Activated T-helper 17 cell treated with anti-CD3 and anti-CD28 coated beads, Interleukin-2, amount 50 U/mL, for 72 hours (primary cell): ENCODE results near the gene HEATR1. TPM values are rescaled to one million over a fixed set of nuclear protein-coding genes. Genes with fewer than 3 reads are reported as not detected.
A peak's percentile ranks its signal among the peaks of the same experiment; 100 is the strongest.
"Not testable (repeated sequence)": the region's sequence is repeated elsewhere in the genome, so short reads cannot be mapped to it uniquely, and the experiment has no call there.

Experiments
- ATAC-seq: fragments of 150-1000 bp; cut with Tn5 transposase; replicated peaks from 2 replicates; pipeline ENCODE4 v1.10.0; 2021; ENCODE audit warnings: mild to moderate bottlenecking, moderate library complexity
- H3K27ac Mint-ChIP-seq: one replicate; pipeline ENCODE4 v1.8.0; 2022; ENCODE audit warnings: mixed read lengths
- H3K27me3 Mint-ChIP-seq: one replicate; pipeline ENCODE4 v1.8.0; 2022; ENCODE audit warnings: mixed read lengths
- H3K36me3 Mint-ChIP-seq: one replicate; pipeline ENCODE4 v1.8.0; 2022; ENCODE audit warnings: low read depth, mild to moderate bottlenecking, mixed read lengths
- H3K4me1 Mint-ChIP-seq: one replicate; pipeline ENCODE4 v1.8.0; 2022; ENCODE audit warnings: mixed read lengths
- H3K4me3 Mint-ChIP-seq: one replicate; pipeline ENCODE4 v1.8.0; 2022; ENCODE audit warnings: mild to moderate bottlenecking, mixed read lengths
- H3K9me3 Mint-ChIP-seq: one replicate; pipeline ENCODE4 v1.8.0; 2022; ENCODE audit warnings: mixed read lengths
- total RNA-seq, 2 donors: library from RNA; stranded (reverse); gene quantifications; one replicate each; pipeline ENCODE4 v1.2.3, GENCODE V29; 2022

The HEATR1 gene
- total RNA-seq, 2 donors from 2014 or later, result 37.8 to 85.9 TPM

GRCh38 chr1:236520445-236521005 lies 83.8 kb downstream of the HEATR1 start:
- Mint-ChIP-seq H3K27me3 (no peaks in the 10 kb centered on the region), H3K36me3 (peaks cover 25% of the 10 kb centered on the region), H3K4me3 (no peak overlapping the region), H3K9me3 (no peaks in the 10 kb centered on the region), H3K4me1 (peaks cover 32% of the 10 kb centered on the region), H3K27ac (peak overlapping the region; percentile 5)
- no peak for ATAC-seq

GRCh38 chr1:236518322-236518721 lies 86.0 kb downstream of the HEATR1 start:
- Mint-ChIP-seq H3K9me3 (no peaks in the 10 kb centered on the region), H3K27ac (peak overlapping the region; percentile 7), H3K4me3 (peak overlapping the region; percentile 78), H3K36me3 (peaks cover 4% of the 10 kb centered on the region), H3K4me1 (peaks cover 36% of the 10 kb centered on the region), H3K27me3 (no peaks in the 10 kb centered on the region)
- ATAC-seq, result no peak

GRCh38 chr1:236516929-236517704 lies 87.2 kb downstream of the HEATR1 start:
- no peaks in the 10 kb centered on the region for H3K36me3 Mint-ChIP-seq
- ATAC-seq, result peak; percentile 84
- peak overlapping the region; percentile 78 for H3K4me3 Mint-ChIP-seq
- H3K9me3 Mint-ChIP-seq, result no peaks in the 10 kb centered on the region
- H3K27me3 Mint-ChIP-seq, result no peaks in the 10 kb centered on the region
- peak overlapping the region; percentile 89 for H3K27ac Mint-ChIP-seq
- H3K4me1 Mint-ChIP-seq, result peaks cover 31% of the 10 kb centered on the region

- Mint-ChIP-seq H3K4me3 (peak overlapping the region; percentile 78), H3K9me3 (no peaks in the 10 kb centered on the region), H3K36me3 (no peaks in the 10 kb centered on the region), H3K27ac (peak overlapping the region; percentile 89), H3K4me1 (peaks cover 31% of the 10 kb centered on the region), H3K27me3 (no peaks in the 10 kb centered on the region)
- ATAC-seq, result no peak
These were observed 88.8 kb downstream of the HEATR1 start for GRCh38 chr1:236515443-236515958.

- Mint-ChIP-seq H3K36me3 (no peaks in the 10 kb centered on the region), H3K27me3 (no peaks in the 10 kb centered on the region), H3K9me3 (no peaks in the 10 kb centered on the region), H3K4me3 (peak overlapping the region; percentile 78), H3K27ac (peak overlapping the region; percentile 45), H3K4me1 (peaks cover 33% of the 10 kb centered on the region)
- no peak for ATAC-seq
These were observed 89.4 kb downstream of the HEATR1 start for GRCh38 chr1:236514703-236515442.

- Mint-ChIP-seq H3K27me3 (no peaks in the 10 kb centered on the region), H3K36me3 (no peaks in the 10 kb centered on the region), H3K4me3 (no peak overlapping the region), H3K4me1 (peaks cover 41% of the 10 kb centered on the region), H3K27ac (no peak overlapping the region), H3K9me3 (no peaks in the 10 kb centered on the region)
- ATAC-seq, result no peak
These were observed 92.4 kb downstream of the HEATR1 start for GRCh38 chr1:236511735-236512418.

- no peak for ATAC-seq
- Mint-ChIP-seq H3K9me3 (no peaks in the 10 kb centered on the region), H3K27ac (peak overlapping the region; percentile 74), H3K4me3 (peak overlapping the region; percentile 55), H3K36me3 (no peaks in the 10 kb centered on the region), H3K27me3 (no peaks in the 10 kb centered on the region), H3K4me1 (peaks cover 26% of the 10 kb centered on the region)
These were observed 94.5 kb downstream of the HEATR1 start for GRCh38 chr1:236509647-236510401.

GRCh38 chr1:236509203-236509602 lies 95.1 kb downstream of the HEATR1 start:
- H3K4me3 Mint-ChIP-seq, result peak overlapping the region; percentile 55
- H3K36me3 Mint-ChIP-seq, result no peaks in the 10 kb centered on the region
- no peak for ATAC-seq
- H3K4me1 Mint-ChIP-seq, result peaks cover 26% of the 10 kb centered on the region
- H3K27ac Mint-ChIP-seq, result peak overlapping the region; percentile 74
- H3K9me3 Mint-ChIP-seq, result no peaks in the 10 kb centered on the region
- no peaks in the 10 kb centered on the region for H3K27me3 Mint-ChIP-seq

GRCh38 chr1:236508593-236509027 lies 95.7 kb downstream of the HEATR1 start:
- ATAC-seq, result peak; percentile 71
- Mint-ChIP-seq H3K4me1 (peaks cover 26% of the 10 kb centered on the region), H3K27ac (peak overlapping the region; percentile 74), H3K9me3 (no peaks in the 10 kb centered on the region), H3K27me3 (no peaks in the 10 kb centered on the region), H3K4me3 (peak overlapping the region; percentile 55), H3K36me3 (no peaks in the 10 kb centered on the region)

- Mint-ChIP-seq H3K36me3 (no peaks in the 10 kb centered on the region), H3K9me3 (no peaks in the 10 kb centered on the region), H3K4me1 (peaks cover 36% of the 10 kb centered on the region), H3K27me3 (no peaks in the 10 kb centered on the region), H3K27ac (peak overlapping the region; percentile 59), H3K4me3 (peak overlapping the region; percentile 55)
- peak; percentile 55 for ATAC-seq
These were observed 97.2 kb downstream of the HEATR1 start for GRCh38 chr1:236507022-236507700.

- ATAC-seq, H3K4me3 Mint-ChIP-seq, H3K27me3 Mint-ChIP-seq, H3K36me3 Mint-ChIP-seq, H3K27ac Mint-ChIP-seq, H3K9me3 Mint-ChIP-seq: not testable (repeated sequence)
- H3K4me1 Mint-ChIP-seq, result peaks cover 24% of the 10 kb centered on the region
These were observed 100.0 kb downstream of the HEATR1 start for GRCh38 chr1:236504338-236504737.

- peak overlapping the region; percentile 94 for H3K27ac Mint-ChIP-seq
- H3K4me3 Mint-ChIP-seq, result peak overlapping the region; percentile 80
- no peaks in the 10 kb centered on the region for H3K9me3 Mint-ChIP-seq
- H3K27me3 Mint-ChIP-seq, result no peaks in the 10 kb centered on the region
- peak; percentile 63 for ATAC-seq
- no peaks in the 10 kb centered on the region for H3K36me3 Mint-ChIP-seq
- H3K4me1 Mint-ChIP-seq, result peaks cover 14% of the 10 kb centered on the region
These were observed 101.2 kb downstream of the HEATR1 start for GRCh38 chr1:236502972-236503639.

- Mint-ChIP-seq H3K36me3 (no peaks in the 10 kb centered on the region), H3K4me3 (peak overlapping the region; percentile 80), H3K27me3 (no peaks in the 10 kb centered on the region), H3K9me3 (no peaks in the 10 kb centered on the region), H3K27ac (peak overlapping the region; percentile 94), H3K4me1 (peaks cover 13% of the 10 kb centered on the region)
- no peak for ATAC-seq
These were observed 101.7 kb downstream of the HEATR1 start for GRCh38 chr1:236502579-236502971.
